HepG2 (cell line): ENCODE measurements around the gene IFT88. TPM values are rescaled to one million over a fixed set of nuclear protein-coding genes. Genes with fewer than 3 reads are reported as not detected.

Source experiments
- BRF2 ChIP-seq: sonication (generic); formaldehyde crosslinking; IDR thresholded peaks from 2 replicates; pipeline ENCODE4 v1.8.1; 2022; ENCODE audit warnings: mild to moderate bottlenecking, missing genetic modification reagents
- CBX1 ChIP-seq: IDR thresholded peaks from one replicate; pipeline ENCODE4 v1.6.1; 2016; ENCODE audit warnings: antibody characterized with exemption, low read depth
- CREBL2 ChIP-seq: sonication (generic); formaldehyde crosslinking; IDR thresholded peaks from 2 replicates; pipeline ENCODE4 v1.8.1; 2023; ENCODE audit warnings: missing genetic modification reagents, mild to moderate bottlenecking, borderline replicate concordance
- DZIP1 ChIP-seq: sonication (generic); formaldehyde crosslinking; IDR thresholded peaks from 2 replicates; pipeline ENCODE4 v1.5.0; 2020; ENCODE audit warnings: mild to moderate bottlenecking, missing genetic modification reagents
- EP300 ChIP-seq, 3 experiments: sonication (generic) in 1 of 3; formaldehyde crosslinking in 1 of 3; IDR thresholded peaks; 2 replicates each; pipeline versions ENCODE4 v1.5.1 to v1.6.1; 2011 to 2020; ENCODE audit warnings: low read depth in 2 of 3, low read length in 2 of 3, borderline replicate concordance in 1 of 3, improper control_type of control experiment in 1 of 3, mild to moderate bottlenecking in 1 of 3, missing genetic modification reagents in 1 of 3, moderate library complexity in 1 of 3
- HDAC1 ChIP-seq: sonication (generic); formaldehyde crosslinking; IDR thresholded peaks from 2 replicates; pipeline ENCODE4 v1.5.1; 2020; ENCODE audit warnings: mild to moderate bottlenecking, missing genetic modification reagents
- IRF9 ChIP-seq: sonication (generic); formaldehyde crosslinking; IDR thresholded peaks from 2 replicates; pipeline ENCODE4 v1.8.0; 2022; ENCODE audit warnings: missing genetic modification reagents, mild to moderate bottlenecking, borderline replicate concordance
- MAF1 ChIP-seq: sonication (generic); formaldehyde crosslinking; IDR thresholded peaks from 2 replicates; pipeline ENCODE4 v1.5.0; 2020; ENCODE audit warnings: missing genetic modification reagents, borderline replicate concordance
- MBNL3 ChIP-seq: fragments of 250-450 bp; sonication (Bioruptor Pico); conservative IDR thresholded peaks from 2 replicates; pipeline ENCODE4 v1.8.0; 2022; ENCODE audit warnings: mild to moderate bottlenecking, inconsistent platforms
- MLX ChIP-seq: IDR thresholded peaks from 2 replicates; pipeline ENCODE4 v1.6.1; 2016
- MTERF4 ChIP-seq: sonication (generic); formaldehyde crosslinking; IDR thresholded peaks from 2 replicates; pipeline ENCODE4 v1.8.0; 2023; ENCODE audit warnings: mild to moderate bottlenecking, missing genetic modification reagents
- NFE2 ChIP-seq: sonication (generic); formaldehyde crosslinking; IDR thresholded peaks from 2 replicates; pipeline ENCODE4 v1.4.0; 2020; ENCODE audit warnings: missing genetic modification reagents
- NFRKB ChIP-seq: fragments of 450-650 bp; IDR thresholded peaks from 2 replicates; pipeline ENCODE4 v1.6.1; 2017
- PAF1 ChIP-seq: IDR thresholded peaks from 2 replicates; pipeline ENCODE4 v1.6.1; 2016; ENCODE audit warnings: missing genetic modification reagents, missing compliant biosample characterization
- RCOR2 ChIP-seq: IDR thresholded peaks from 2 replicates; pipeline ENCODE4 v1.6.1; 2016; ENCODE audit warnings: missing biosample characterization, missing genetic modification reagents
- SRSF4 ChIP-seq: fragments of 200-400 bp; formaldehyde crosslinking; IDR thresholded peaks from one replicate; pipeline ENCODE4 v1.6.1; 2018; ENCODE audit warnings: mild to moderate bottlenecking, low read depth, low read length, moderate library complexity; ENCODE audit not compliant: poor library complexity, severe bottlenecking
- TERF1 ChIP-seq: sonication (generic); formaldehyde crosslinking; IDR thresholded peaks from 2 replicates; pipeline ENCODE4 v1.8.0; 2022; ENCODE audit warnings: mild to moderate bottlenecking, missing genetic modification reagents, moderate library complexity
- YEATS2 ChIP-seq: sonication (generic); formaldehyde crosslinking; IDR thresholded peaks from 2 replicates; pipeline ENCODE4 v1.4.0; 2020; ENCODE audit warnings: missing genetic modification reagents, borderline replicate concordance
- ZBTB21 ChIP-seq: sonication (generic); formaldehyde crosslinking; IDR thresholded peaks from 2 replicates; pipeline ENCODE4 v1.4.0; 2020; ENCODE audit warnings: missing genetic modification reagents
- ZKSCAN8 ChIP-seq: IDR thresholded peaks from 2 replicates; pipeline ENCODE4 v1.6.1; 2016; ENCODE audit warnings: borderline replicate concordance, missing genetic modification reagents, missing compliant biosample characterization
- ZNF430 ChIP-seq: sonication (generic); formaldehyde crosslinking; IDR thresholded peaks from 2 replicates; pipeline ENCODE4 v1.9.0; 2021; ENCODE audit warnings: mild to moderate bottlenecking, missing genetic modification reagents
- polyA plus RNA-seq, 8 experiments: library from polyadenylated mRNA; depleted of rRNA in 3 of 8; stranded (reverse) in 7 of 8; unstranded in 1 of 8; fragments of >200 nt; fragmentation: Illumina TruSeq in 4 of 8; extraction: Trizol in 4 of 8; gene quantifications; 2 replicates each; pipeline versions ENCODE4 v1.2.1 to v1.2.3, GENCODE V29; 2011 to 2016; ENCODE audit warnings: low read depth in 4 of 8, missing spikeins in 1 of 8, mixed read lengths in 1 of 8; ENCODE audit not compliant: insufficient read depth in 1 of 8
- total RNA-seq, 5 experiments: library from RNA; depleted of rRNA; stranded (reverse); fragments of >200 nt; fragmentation: Illumina TruSeq; extraction: Trizol; gene quantifications; 2 replicates each; pipeline ENCODE4 v1.2.3, GENCODE V29; 2016; ENCODE audit warnings: low read depth in 1 of 5

The IFT88 gene
- total and polyA plus RNA-seq, 2 of the 13 experiments (the other 11 are each of a cell fraction or from before 2014, with no cell fraction given): 8.4 to 19.9 TPM

GRCh38 chr13:20534038-20534608, 32.8 kb upstream of the IFT88 start (continued):
- TF ChIP-seq DZIP1 (CRISPR knock-in tag) (no peak), ZNF430 (CRISPR knock-in tag) (no peak), NFRKB (no peak), MTERF4 (no peak), ZKSCAN8 (CRISPR knock-in tag) (no peak), MAF1 (no peak), MBNL3 (no peak), RCOR2 (CRISPR knock-in tag) (no peak), BRF2 (CRISPR knock-in tag) (no peak), CREBL2 (CRISPR knock-in tag) (no peak), MLX (CRISPR knock-in tag) (no peak), NFE2 (no peak), HDAC1 (CRISPR knock-in tag) (0 out of 2 replicates have a peak, but pooled peaks have one; percentile 20), SRSF4 (no peak), YEATS2 (CRISPR knock-in tag) (no peak), PAF1 (CRISPR knock-in tag) (no peak), IRF9 (CRISPR knock-in tag) (no peak), TERF1 (CRISPR knock-in tag) (no peak), EP300 (IDR thresholded peaks at IDR 0.05; ENCODE audit: low read depth in 2 of 2, low read length in 2 of 2) (peak in 1 of 2 experiments; percentile 71; a peak in 2 of 4 replicates), EP300 (CRISPR knock-in tag; IDR thresholded peaks at IDR 0.05; ENCODE audit: borderline replicate concordance) (no peak), CBX1 (no peak), ZBTB21 (CRISPR knock-in tag) (no peak)
